OCI-LY3 (cell line): ENCODE measurements around the gene CHST8.

ENCODE experiments used
- EZH2phosphoT487 ChIP-seq: fragments of 200-600 bp; shearing (Covaris generic); IDR thresholded peaks from 2 replicates; pipeline ENCODE4 v1.6.1; 2018; ENCODE audit warnings: antibody characterized with exemption, mixed run types, low read depth
- TF ChIP-seq, protein P1 (sequence below): fragments of 200-600, 300-600 bp; sonication (generic); IDR thresholded peaks from 2 replicates; pipeline ENCODE4 v1.5.1; 2014; ENCODE audit warnings: antibody characterized with exemption, low read length, low read depth

DNA sequence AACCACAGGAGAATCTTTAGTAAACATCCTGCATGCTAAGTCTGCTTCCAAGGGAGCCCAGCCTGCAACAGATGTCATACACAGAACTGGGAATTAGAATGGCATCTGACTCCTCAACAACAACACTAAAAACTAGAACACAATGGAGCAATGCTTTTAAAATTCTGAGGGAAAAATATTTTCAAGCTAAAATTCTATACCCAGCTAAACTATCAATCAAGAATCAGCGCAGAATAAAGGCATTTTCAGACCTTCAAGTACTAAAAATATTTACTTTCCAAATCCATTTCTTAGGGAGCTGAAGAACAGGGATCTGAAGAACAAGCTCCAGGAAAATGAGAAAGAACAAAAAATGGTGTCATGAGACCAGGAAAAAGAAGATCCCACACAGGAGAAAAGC is 46.9 kb upstream of the CHST8 start:
- TF ChIP-seq, protein P1, sequence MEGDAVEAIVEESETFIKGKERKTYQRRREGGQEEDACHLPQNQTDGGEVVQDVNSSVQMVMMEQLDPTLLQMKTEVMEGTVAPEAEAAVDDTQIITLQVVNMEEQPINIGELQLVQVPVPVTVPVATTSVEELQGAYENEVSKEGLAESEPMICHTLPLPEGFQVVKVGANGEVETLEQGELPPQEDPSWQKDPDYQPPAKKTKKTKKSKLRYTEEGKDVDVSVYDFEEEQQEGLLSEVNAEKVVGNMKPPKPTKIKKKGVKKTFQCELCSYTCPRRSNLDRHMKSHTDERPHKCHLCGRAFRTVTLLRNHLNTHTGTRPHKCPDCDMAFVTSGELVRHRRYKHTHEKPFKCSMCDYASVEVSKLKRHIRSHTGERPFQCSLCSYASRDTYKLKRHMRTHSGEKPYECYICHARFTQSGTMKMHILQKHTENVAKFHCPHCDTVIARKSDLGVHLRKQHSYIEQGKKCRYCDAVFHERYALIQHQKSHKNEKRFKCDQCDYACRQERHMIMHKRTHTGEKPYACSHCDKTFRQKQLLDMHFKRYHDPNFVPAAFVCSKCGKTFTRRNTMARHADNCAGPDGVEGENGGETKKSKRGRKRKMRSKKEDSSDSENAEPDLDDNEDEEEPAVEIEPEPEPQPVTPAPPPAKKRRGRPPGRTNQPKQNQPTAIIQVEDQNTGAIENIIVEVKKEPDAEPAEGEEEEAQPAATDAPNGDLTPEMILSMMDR, result no peak
- TF ChIP-seq EZH2phosphoT487, result no peak
